Measurements from ENCODE around the gene RAI1. TPM values are rescaled to one million over a fixed set of nuclear protein-coding genes. Genes with fewer than 3 reads are reported as not detected.

Gene RAI1
- total and polyA plus RNA-seq, 2 of the 8 experiments (the other 6 are each of a cell fraction or from before 2014, with no cell fraction given), result 0.39 to 1.2 TPM

- Histone ChIP-seq H3K27ac (ENCODE audit: low read depth, low read length) (no peak overlapping the region), H2BK15ac (ENCODE audit: low read length) (peak overlapping the region; percentile 61; the same call in 1 of the 2 replicates), H2BK120ac (replicated peaks; ENCODE audit: low read depth, low read length) (no peak overlapping the region), H3K9ac (replicated peaks in 1 of 4; ENCODE audit: extremely low read depth in 1 of 4, low read depth in 3 of 4, low read length in 3 of 4) (no peak overlapping the region), H3K79me2 (ENCODE audit: control insufficient read depth in 1 of 2, insufficient read depth in 2 of 2, low read length in 2 of 2) (no peaks in the 10 kb centered on the region), H3K79me1 (ENCODE audit: low read depth, low read length) (no peaks in the 10 kb centered on the region), H3K18ac (ENCODE audit: extremely low read depth, low read length) (no peak overlapping the region; the same call in 1 of the 2 replicates), H2BK20ac (ENCODE audit: low read length) (no peak overlapping the region; the same call in 1 of the 2 replicates), H2AK5ac (ENCODE audit: low read depth, low read length) (no peak overlapping the region), H4K91ac (replicated peaks; ENCODE audit: insufficient read length, low read length) (no peak overlapping the region), H3K36me3 (ENCODE audit: control insufficient read depth in 2 of 4, insufficient read depth in 4 of 4, low read length in 3 of 4) (no peaks in the 10 kb centered on the region), H4K8ac (ENCODE audit: extremely low read depth, insufficient read depth, low read length) (no peak overlapping the region), H2BK12ac (ENCODE audit: low read depth, low read length) (no peak overlapping the region), H2BK5ac (ENCODE audit: low read depth, low read length) (no peak overlapping the region), H3K4me2 (ENCODE audit: insufficient read depth in 1 of 2, low read depth in 2 of 2, low read length in 2 of 2) (no peak overlapping the region), H3K23me2 (ENCODE audit: low read depth, low read length) (no peaks in the 10 kb centered on the region), H2AFZ (ENCODE audit: low read length) (no peak overlapping the region), H4K20me1 (replicated peaks in 1 of 2; ENCODE audit: control insufficient read depth in 1 of 2, insufficient read depth in 2 of 2, low read length in 2 of 2) (no peaks in the 10 kb centered on the region), H3K56ac (replicated peaks; ENCODE audit: insufficient read length, low read depth, low read length) (no peak overlapping the region), H3K4me1 (replicated peaks in 1 of 4; ENCODE audit: control insufficient read depth in 3 of 4, insufficient read depth in 4 of 4, low read length in 3 of 4) (peaks cover 7 to 35% (median 25%) of the 10 kb centered on the region in 4 experiments), H3K4me3 (ENCODE audit: extremely low read depth in 1 of 4, insufficient read depth in 2 of 4, low read depth in 3 of 4, low read length in 4 of 4) (no peak overlapping the region), H3K4ac (replicated peaks; ENCODE audit: insufficient read length, low read depth, low read length) (no peak overlapping the region), H3K14ac (ENCODE audit: insufficient read length) (no peak overlapping the region), H3K9me3 (ENCODE audit: insufficient read depth in 2 of 2, low read depth in 1 of 2, low read length in 1 of 2) (no peaks in the 10 kb centered on the region), H4K5ac (ENCODE audit: insufficient read length, low read depth, low read length) (no peak overlapping the region), H3K23ac (ENCODE audit: insufficient read length) (no peak overlapping the region), H3K27me3 (replicated peaks in 1 of 4; ENCODE audit: control insufficient read depth in 3 of 4, extremely low read depth in 1 of 4, insufficient read depth in 3 of 4, low read length in 3 of 4) (peaks cover 0 to 15% (median 6%) of the 10 kb centered on the region in 4 experiments; a peak in 5 of 7 replicates)
- 95% methylated on average over 4 of the region's 4 CpGs; no CpG with 5 or more reads in 1 of the 2 experiments for WGBS, 2 experiments (ENCODE audit: extremely low coverage in 1 of 2, insufficient coverage in 1 of 2, insufficient read length in 1 of 2, insufficient replicate concordance in 2 of 2, low coverage in 1 of 2, low lambda C conversion rate in 2 of 2, missing lambda C conversion rate in 1 of 2)
- POLR2A ChIA-PET (ENCODE audit: partially characterized antibody), result no interaction called here
- DNase-seq (ENCODE audit: low read depth in 1 of 2, low spot score in 2 of 2), result no peak
- no peak for FAIRE-seq
- TF ChIP-seq CREB1 (IDR thresholded peaks at IDR 0.05) (no peak), SAP30 (IDR thresholded peaks at IDR 0.05; ENCODE audit: insufficient read depth, insufficient replicate concordance, low read length) (no peak), SUZ12 (IDR thresholded peaks at IDR 0.05; ENCODE audit: low read length) (no peak), HDAC6 (IDR thresholded peaks at IDR 0.05; ENCODE audit: low read depth, low read length) (no peak), EP300 (IDR thresholded peaks at IDR 0.05; ENCODE audit: borderline replicate concordance in 1 of 2, low read depth in 2 of 2, low read length in 2 of 2) (no peak), BRCA1 (IDR thresholded peaks at IDR 0.05; ENCODE audit: low read depth, low read length) (no peak), JUND (IDR thresholded peaks at IDR 0.05; ENCODE audit: low read length) (no peak), CEBPB (IDR thresholded peaks at IDR 0.05; ENCODE audit: low read depth, low read length) (no peak), ASH2L (IDR thresholded peaks at IDR 0.05; ENCODE audit: low read length) (no peak), CHD1 (IDR thresholded peaks at IDR 0.05; ENCODE audit: low read depth, low read length) (no peak)
- CTCF ChIA-PET (ENCODE audit: partially characterized antibody), result interaction anchor here (1.6 to 1.7 kb wide), 3 partner anchors 36 to 61 kb away, joined by 3 to 6 read pairs (median 4); no protein-coding TSS in a partner anchor
These were observed 61.6 kb downstream of the RAI1 start for GRCh38 chr17:17742688-17743390.

Measured in H1 (cell line).